GM12878 (cell line): ENCODE data around the gene HACD4. TPM values are rescaled to one million over a fixed set of nuclear protein-coding genes. Genes with fewer than 3 reads are reported as not detected.

Experiments used
- ATAC-seq: fragments of 200-7000 bp; cut with Tn5 transposase; 3 replicates; pipeline ENCODE4 v1.9.1; 2020; ENCODE audit warnings: mild to moderate bottlenecking, moderate library complexity
- Bru-seq: library from RNA; stranded (reverse); fragments of 400-500 nt; gene quantifications from one replicate; lab custom pipeline; 2021; lab: Mats Ljungman, UMichigan
- BruChase-seq, 2 experiments: library from RNA; stranded (reverse); fragments of 400-500 nt; gene quantifications; one replicate each; lab custom pipeline; 2021; lab: Mats Ljungman, UMichigan
- BruUV-seq: library from RNA; stranded (reverse); fragments of 400-500 nt; replicated peaks from 2 replicates; lab custom pipeline; 2021; lab: Mats Ljungman, UMichigan
- CTCF ChIA-PET: fragments of 300-600 bp; sonication (Branson Sonifier 250); formaldehyde crosslinking; extraction: SDS; loops from one replicate; lab custom pipeline; 2021; ENCODE audit warnings: inconsistent platforms; lab: Yijun Ruan, JAX
- POLR2A ChIA-PET: fragments of 350-600 bp; formaldehyde crosslinking; extraction: SDS; loops from one replicate; lab custom pipeline; 2021; ENCODE audit warnings: inconsistent platforms; lab: Charles Lee
- RAD21 ChIA-PET: fragments of 300-600 bp; sonication (Branson Sonifier 250); formaldehyde crosslinking; loops from one replicate; lab custom pipeline; 2023; ENCODE audit warnings: antibody characterized with exemption; ENCODE audit not compliant: unreplicated experiment; lab: Charles Lee
- SMC1A ChIA-PET: fragments of 300-600 bp; sonication (Branson Sonifier 250); formaldehyde crosslinking; loops from one replicate; lab custom pipeline; 2023; ENCODE audit not compliant: unreplicated experiment, uncharacterized antibody; lab: Charles Lee
- DNase-seq: peaks from one replicate; pipeline ENCODE4 v3.0.0-alpha.2; 2011; ENCODE audit warnings: low read depth, low spot score
- FAIRE-seq: peaks from 3 replicates; lab custom pipeline; 2011; peaks lifted over from hg19 to GRCh38; lab: Jason Lieb, UNC
- H2AFZ ChIP-seq: 2 replicates; pipeline ENCODE4 v1.6.0; 2011; ENCODE audit warnings: low read depth, low read length, control low read depth; ENCODE audit not compliant: control insufficient read depth
- H3K27ac ChIP-seq: 2 replicates; pipeline ENCODE4 v1.5.1; 2011; ENCODE audit warnings: control low read depth; ENCODE audit not compliant: control insufficient read depth, insufficient read depth
- H3K27me3 ChIP-seq, 2 experiments: replicated peaks in 1 of 2; 2 replicates each; pipeline versions ENCODE4 v1.6.0 to v1.6.1; 2011; ENCODE audit warnings: low read length in 1 of 2; ENCODE audit not compliant: control insufficient read depth in 2 of 2, insufficient read depth in 2 of 2
- H3K36me3 ChIP-seq, 2 experiments: 2 replicates each; pipeline ENCODE4 v1.5.1; 2011; ENCODE audit warnings: low read length in 1 of 2; ENCODE audit not compliant: control insufficient read depth in 2 of 2, insufficient read depth in 2 of 2
- H3K4me1 ChIP-seq: 2 replicates; pipeline ENCODE4 v1.6.1; 2011; ENCODE audit warnings: mild to moderate bottlenecking, low read length, moderate library complexity, mixed read lengths; ENCODE audit not compliant: control insufficient read depth, insufficient read depth
- H3K4me2 ChIP-seq: 2 replicates; pipeline ENCODE4 v1.6.0; 2011; ENCODE audit warnings: control low read depth; ENCODE audit not compliant: control insufficient read depth, insufficient read depth
- H3K4me3 ChIP-seq: fragments of 200-600 bp; sonication (generic); 2 replicates; pipeline ENCODE4 v1.5.1; 2016
- H3K79me2 ChIP-seq: 2 replicates; pipeline ENCODE4 v1.6.0; 2011; ENCODE audit warnings: low read length; ENCODE audit not compliant: control insufficient read depth, insufficient read depth
- H3K9ac ChIP-seq: 2 replicates; pipeline ENCODE4 v1.8.0; 2011; ENCODE audit warnings: low read length, control low read depth, mixed read lengths; ENCODE audit not compliant: control insufficient read depth, insufficient read depth
- H3K9me3 ChIP-seq: replicated peaks from 3 replicates; pipeline ENCODE4 v1.5.1; 2011; ENCODE audit warnings: mild to moderate bottlenecking, low read length; ENCODE audit not compliant: control insufficient read depth, insufficient read depth
- H4K20me1 ChIP-seq: 2 replicates; pipeline ENCODE4 v1.6.0; 2011; ENCODE audit not compliant: control insufficient read depth, insufficient read depth
- BCL11A ChIP-seq: IDR thresholded peaks from 2 replicates; pipeline ENCODE4 v1.6.1; 2011; ENCODE audit warnings: low read depth, low read length
- HDAC2 ChIP-seq: fragments of 200-600 bp; sonication (generic); IDR thresholded peaks from 2 replicates; pipeline ENCODE4 v1.6.1; 2017
- IKZF1 ChIP-seq: fragments of 450-650 bp; conservative IDR thresholded peaks from 2 replicates; pipeline ENCODE4 v1.6.1; 2017; ENCODE audit warnings: antibody characterized with exemption, mild to moderate bottlenecking
- JUNB ChIP-seq: IDR thresholded peaks from 2 replicates; pipeline ENCODE4 v1.6.1; 2016; ENCODE audit warnings: antibody characterized with exemption, mild to moderate bottlenecking
- MTA3 ChIP-seq: IDR thresholded peaks from 2 replicates; pipeline ENCODE4 v1.6.1; 2012; ENCODE audit warnings: low read length, inconsistent platforms, borderline replicate concordance
- NRF1 ChIP-seq: conservative IDR thresholded peaks from 2 replicates; pipeline ENCODE4 v1.6.1; 2011; ENCODE audit warnings: mild to moderate bottlenecking, low read depth, low read length, improper control_type of control experiment
- POU2F2 ChIP-seq: IDR thresholded peaks from 3 replicates; pipeline ENCODE4 v1.6.1; 2011; ENCODE audit warnings: low read depth, mild to moderate bottlenecking, low read length, borderline replicate concordance
- RB1 ChIP-seq: fragments of 450-650 bp; formaldehyde crosslinking; IDR thresholded peaks from 2 replicates; pipeline ENCODE4 v1.6.1; 2017; ENCODE audit warnings: mild to moderate bottlenecking, borderline replicate concordance
- RCOR1 ChIP-seq: conservative IDR thresholded peaks from 2 replicates; pipeline ENCODE4 v1.6.1; 2012; ENCODE audit warnings: low read depth, low read length, improper control_type of control experiment
- RUNX3 ChIP-seq: IDR thresholded peaks from 2 replicates; pipeline ENCODE4 v1.6.1; 2012; ENCODE audit warnings: low read length, inconsistent platforms
- SIN3A ChIP-seq: IDR thresholded peaks from 2 replicates; pipeline ENCODE4 v1.6.1; 2012; ENCODE audit warnings: low read depth, low read length, improper control_type of control experiment
- WGBS: methylation state at CpG from one replicate; pipeline ENCODE4 v1.1.6; 2016; ENCODE audit warnings: low lambda C conversion rate; ENCODE audit not compliant: insufficient replicate concordance, insufficient coverage; ENCODE audit errors: missing lambda C conversion rate; 5-methylcytosine and 5-hydroxymethylcytosine counted together
- in situ Hi-C: fragments of 300-500 bp; cut with MboI; formaldehyde crosslinking; loops from 9 replicates; pipeline ENCODE4 v1.14.3; 2018; ENCODE audit warnings: mixed read lengths
- intact Hi-C: fragments of 100-400 bp; cut with micrococcal nuclease; formaldehyde crosslinking; loops from one replicate; pipeline ENCODE4 v1.14.2; 2022; ENCODE audit not compliant: unreplicated experiment
- long read RNA-seq, 2 experiments: library from polyadenylated mRNA; unstranded; transcript quantifications; one replicate each; pipeline ENCODE4 v2.0.0, GENCODE V29; 2019 to 2020
- polyA minus RNA-seq, 3 experiments: library from RNA; depleted of rRNA, polyadenylated mRNA; stranded (reverse); fragments of >200 nt; gene quantifications; 2 replicates each; pipeline ENCODE4 v1.2.3, GENCODE V29; 2011
- polyA plus RNA-seq, 11 experiments: library from polyadenylated mRNA; depleted of rRNA in 4 of 11; unstranded in 6 of 11; stranded (reverse) in 5 of 11; fragments of >200 nt; fragmentation: Nextera tagmentation in 4 of 11; fragmentation: Illumina TruSeq in 1 of 11; extraction: Ambion mirVana in 4 of 11; extraction: Trizol in 1 of 11; gene quantifications; 1 replicate in 1 of 11; 2 replicates in 10 of 11; pipeline versions ENCODE4 v1.2.1 to v1.2.3, GENCODE V29; 2011 to 2016; ENCODE audit warnings: inconsistent platforms in 2 of 11, missing spikeins in 2 of 11, low read depth in 1 of 11
- total RNA-seq, 4 experiments: library from RNA; depleted of rRNA in 3 of 4; stranded (reverse); fragments of >200 nt in 3 of 4; fragmentation: Illumina TruSeq in 1 of 4; extraction: Trizol in 1 of 4; gene quantifications; 2 replicates each; pipeline versions ENCODE4 v1.2.1 to v1.2.3, GENCODE V29; 2013 to 2021
- TF ChIP-seq, protein P1 (sequence below): fragments of 450-650 bp; IDR thresholded peaks from 2 replicates; pipeline ENCODE4 v1.6.1; 2014; ENCODE audit warnings: mild to moderate bottlenecking
- TF ChIP-seq, protein P2 (sequence below): IDR thresholded peaks from 2 replicates; pipeline ENCODE4 v1.6.1; 2011; ENCODE audit warnings: mild to moderate bottlenecking, low read depth, low read length, moderate library complexity; ENCODE audit not compliant: insufficient replicate concordance
- TF ChIP-seq, protein P3 (sequence below): IDR thresholded peaks from 2 replicates; pipeline ENCODE4 v1.6.1; 2011; ENCODE audit warnings: borderline replicate concordance, low read depth, mild to moderate bottlenecking, moderate library complexity, low read length; ENCODE audit not compliant: insufficient read depth, poor library complexity, severe bottlenecking

The HACD4 gene, protein sequence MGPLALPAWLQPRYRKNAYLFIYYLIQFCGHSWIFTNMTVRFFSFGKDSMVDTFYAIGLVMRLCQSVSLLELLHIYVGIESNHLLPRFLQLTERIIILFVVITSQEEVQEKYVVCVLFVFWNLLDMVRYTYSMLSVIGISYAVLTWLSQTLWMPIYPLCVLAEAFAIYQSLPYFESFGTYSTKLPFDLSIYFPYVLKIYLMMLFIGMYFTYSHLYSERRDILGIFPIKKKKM
- total RNA-seq (2013; cell fraction: nucleolus; rRNA removed), result 30.8 and 33.4 TPM in 2 replicates
- total RNA-seq (2014; rRNA removed) (7.5 and 9.5 TPM in 2 replicates), total RNA-seq (2014; rRNA removed; fragmentation: Illumina TruSeq; extraction: Trizol) (7.1 and 7.2 TPM in 2 replicates), total RNA-seq (2021) (5.1 and 5.8 TPM in 2 replicates), polyA plus RNA-seq (2011; rRNA removed) (7.6 and 10.8 TPM in 2 replicates), polyA plus RNA-seq (2014; fragmentation: Illumina TruSeq; extraction: Trizol) (7.1 and 10.3 TPM in 2 replicates), polyA plus RNA-seq (2014; fragmentation: Nextera tagmentation; extraction: Ambion mirVana) (1 to 10 TPM; 3.2 to 3.3 TPM), polyA plus RNA-seq (2014; rRNA removed) (4.2 and 5.5 TPM in 2 replicates), polyA plus RNA-seq (2016; fragmentation: Nextera tagmentation; extraction: Ambion mirVana) (1 to 10 TPM; 4.7 to 4.8 TPM), polyA minus RNA-seq (2011; rRNA and poly(A)+ RNA removed) (7.9 and 8.6 TPM in 2 replicates), Bru-seq, nascent RNA (percentile 67 among the genes with signal in this experiment), BruChase-seq, experiment 1, labeled RNA remaining after a 6-hour chase (percentile 56 among the genes with signal in this experiment), BruChase-seq, experiment 2, labeled RNA remaining after a 2-hour chase (percentile 58 among the genes with signal in this experiment)
- polyA plus RNA-seq (2011; ENCODE audit: low read depth), result 2.5 TPM
- polyA plus RNA-seq (2011; cell fraction: cytosol; rRNA removed), result 3.2 and 3.7 TPM in 2 replicates
- 3.6 and 4.5 TPM in 2 replicates for polyA plus RNA-seq (2011; cell fraction: nucleus; rRNA removed)
- polyA plus RNA-seq (2012), result 4.4 and 4.5 TPM in 2 replicates
- 1.3 and 1.9 TPM in 2 replicates for polyA minus RNA-seq (2011; cell fraction: cytosol; rRNA and poly(A)+ RNA removed)
- polyA minus RNA-seq (2011; cell fraction: nucleus; rRNA and poly(A)+ RNA removed), result 6.4 and 7.6 TPM in 2 replicates
- long read RNA-seq, experiment 1, full-length matches to known transcripts, result 3 of 5 reads
- long read RNA-seq, experiment 1, partial matches to known transcripts, result 0 of 5 reads
- long read RNA-seq, experiment 1, other reads (novel, unspliced or antisense), result 2 of 5 reads
- long read RNA-seq, experiment 2, full-length matches to known transcripts, result 20 of 42 reads
- long read RNA-seq, experiment 2, partial matches to known transcripts, result 2 of 42 reads
- long read RNA-seq, experiment 2, other reads (novel, unspliced or antisense), result 20 of 42 reads

- Histone ChIP-seq H3K27me3 (no peaks in the 10 kb centered on the region), H2AFZ (peak within 1 kb of the TSS; percentile 73), H3K36me3 (no peaks in the 10 kb centered on the region), H3K4me2 (peak within 1 kb of the TSS; percentile 84), H3K9ac (peak within 1 kb of the TSS; percentile 70), H3K4me3 (peak within 1 kb of the TSS; percentile 81), H3K4me1 (peaks cover 5% of the 10 kb centered on the region), H4K20me1 (no peaks in the 10 kb centered on the region), H3K27ac (peak within 1 kb of the TSS; percentile 62), H3K79me2 (no peaks in the 10 kb centered on the region), H3K9me3 (no peaks in the 10 kb centered on the region)
- ChIA-PET CTCF (interaction anchor here (0.9 to 2.7 kb wide), 4 partner anchors 34 to 146 kb away, joined by 3 to 11 read pairs (median 4); no protein-coding TSS in a partner anchor), POLR2A (interaction anchor here (0.6 to 1.3 kb wide), 5 partner anchors 13 to 549 kb away, joined by 3 to 7 read pairs (median 5); no protein-coding TSS in a partner anchor), RAD21 (interaction anchor here (0.6 to 1.9 kb wide), 10 partner anchors 34 to 391 kb away, joined by 3 to 7 read pairs (median 3); no protein-coding TSS in a partner anchor), SMC1A (interaction anchor here (0.6 to 2.5 kb wide), 12 partner anchors 11 to 1847 kb away, joined by 3 to 14 read pairs (median 4); no protein-coding TSS in a partner anchor)
- peak; percentile 90 for ATAC-seq
- in situ Hi-C loops, result no loop called here
- no peak for FAIRE-seq
- WGBS, result 2% methylated on average over 26 of the region's 46 CpGs
- intact Hi-C loops, result loop anchor here (2.0 kb wide), 2 partner anchors 16 to 34 kb away; no protein-coding TSS in a partner anchor
- peak; percentile 27 for DNase-seq
- no TSS peak for BruUV-seq
- no peak for TF ChIP-seq RCOR1
- TF ChIP-seq RB1, result no peak
- TF ChIP-seq RUNX3, result peak; percentile 19; the same call in 1 of the 2 replicates
- TF ChIP-seq JUNB, result no peak
- TF ChIP-seq, protein P1, sequence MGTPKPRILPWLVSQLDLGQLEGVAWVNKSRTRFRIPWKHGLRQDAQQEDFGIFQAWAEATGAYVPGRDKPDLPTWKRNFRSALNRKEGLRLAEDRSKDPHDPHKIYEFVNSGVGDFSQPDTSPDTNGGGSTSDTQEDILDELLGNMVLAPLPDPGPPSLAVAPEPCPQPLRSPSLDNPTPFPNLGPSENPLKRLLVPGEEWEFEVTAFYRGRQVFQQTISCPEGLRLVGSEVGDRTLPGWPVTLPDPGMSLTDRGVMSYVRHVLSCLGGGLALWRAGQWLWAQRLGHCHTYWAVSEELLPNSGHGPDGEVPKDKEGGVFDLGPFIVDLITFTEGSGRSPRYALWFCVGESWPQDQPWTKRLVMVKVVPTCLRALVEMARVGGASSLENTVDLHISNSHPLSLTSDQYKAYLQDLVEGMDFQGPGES, result no peak
- peak; percentile 48; the same call in 1 of the 2 replicates for TF ChIP-seq IKZF1
- TF ChIP-seq NRF1, result no peak
- no peak for TF ChIP-seq BCL11A
- TF ChIP-seq, protein P2, sequence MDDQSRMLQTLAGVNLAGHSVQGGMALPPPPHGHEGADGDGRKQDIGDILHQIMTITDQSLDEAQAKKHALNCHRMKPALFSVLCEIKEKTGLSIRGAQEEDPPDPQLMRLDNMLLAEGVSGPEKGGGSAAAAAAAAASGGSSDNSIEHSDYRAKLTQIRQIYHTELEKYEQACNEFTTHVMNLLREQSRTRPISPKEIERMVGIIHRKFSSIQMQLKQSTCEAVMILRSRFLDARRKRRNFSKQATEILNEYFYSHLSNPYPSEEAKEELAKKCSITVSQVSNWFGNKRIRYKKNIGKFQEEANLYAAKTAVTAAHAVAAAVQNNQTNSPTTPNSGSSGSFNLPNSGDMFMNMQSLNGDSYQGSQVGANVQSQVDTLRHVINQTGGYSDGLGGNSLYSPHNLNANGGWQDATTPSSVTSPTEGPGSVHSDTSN, result no peak
- TF ChIP-seq HDAC2, result no peak
- no peak for TF ChIP-seq MTA3
- TF ChIP-seq, protein P3, sequence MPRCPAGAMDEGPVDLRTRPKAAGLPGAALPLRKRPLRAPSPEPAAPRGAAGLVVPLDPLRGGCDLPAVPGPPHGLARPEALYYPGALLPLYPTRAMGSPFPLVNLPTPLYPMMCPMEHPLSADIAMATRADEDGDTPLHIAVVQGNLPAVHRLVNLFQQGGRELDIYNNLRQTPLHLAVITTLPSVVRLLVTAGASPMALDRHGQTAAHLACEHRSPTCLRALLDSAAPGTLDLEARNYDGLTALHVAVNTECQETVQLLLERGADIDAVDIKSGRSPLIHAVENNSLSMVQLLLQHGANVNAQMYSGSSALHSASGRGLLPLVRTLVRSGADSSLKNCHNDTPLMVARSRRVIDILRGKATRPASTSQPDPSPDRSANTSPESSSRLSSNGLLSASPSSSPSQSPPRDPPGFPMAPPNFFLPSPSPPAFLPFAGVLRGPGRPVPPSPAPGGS, result no peak
- no peak for TF ChIP-seq POU2F2
- no peak for TF ChIP-seq SIN3A
Observed at GRCh38 chr9:21031091-21031807, at the start of gene HACD4. Gene HACD4 (minus strand): TSS chr9:21031640. CDS start chr9:21031590, 50 bp downstream.
